ENCODE measurements around the gene NPBWR2.

DNA sequence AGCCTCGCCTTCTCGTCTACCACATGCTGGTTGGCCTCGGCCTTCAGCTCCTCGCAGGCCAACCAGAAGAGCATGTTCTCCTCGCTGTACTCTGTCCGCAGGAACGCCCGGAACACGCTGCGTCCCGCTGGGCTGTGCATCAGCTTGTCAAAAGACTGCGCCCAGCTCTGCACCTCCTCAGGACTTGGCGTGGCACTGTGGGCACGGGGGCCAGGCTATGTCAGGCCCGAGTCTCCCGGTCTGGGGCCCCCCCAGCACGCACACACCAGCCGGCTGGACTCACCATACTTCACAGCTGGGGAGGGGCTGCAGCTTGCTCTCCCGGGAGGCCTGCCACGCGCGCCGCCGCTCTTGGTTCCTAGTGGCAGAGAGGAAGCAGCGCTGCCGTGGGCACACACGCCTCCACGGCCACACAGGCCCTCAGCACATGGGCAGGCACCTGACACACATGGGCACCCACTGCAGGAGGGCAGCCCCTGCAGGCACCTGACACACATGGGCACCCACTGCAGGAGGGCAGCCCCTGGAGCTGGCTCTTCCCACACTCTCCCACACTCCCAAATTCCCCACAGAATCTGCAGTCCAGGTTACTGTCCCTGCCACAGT is 33.1 kb downstream of the NPBWR2 start:
- TF ChIP-seq, protein P1, sequence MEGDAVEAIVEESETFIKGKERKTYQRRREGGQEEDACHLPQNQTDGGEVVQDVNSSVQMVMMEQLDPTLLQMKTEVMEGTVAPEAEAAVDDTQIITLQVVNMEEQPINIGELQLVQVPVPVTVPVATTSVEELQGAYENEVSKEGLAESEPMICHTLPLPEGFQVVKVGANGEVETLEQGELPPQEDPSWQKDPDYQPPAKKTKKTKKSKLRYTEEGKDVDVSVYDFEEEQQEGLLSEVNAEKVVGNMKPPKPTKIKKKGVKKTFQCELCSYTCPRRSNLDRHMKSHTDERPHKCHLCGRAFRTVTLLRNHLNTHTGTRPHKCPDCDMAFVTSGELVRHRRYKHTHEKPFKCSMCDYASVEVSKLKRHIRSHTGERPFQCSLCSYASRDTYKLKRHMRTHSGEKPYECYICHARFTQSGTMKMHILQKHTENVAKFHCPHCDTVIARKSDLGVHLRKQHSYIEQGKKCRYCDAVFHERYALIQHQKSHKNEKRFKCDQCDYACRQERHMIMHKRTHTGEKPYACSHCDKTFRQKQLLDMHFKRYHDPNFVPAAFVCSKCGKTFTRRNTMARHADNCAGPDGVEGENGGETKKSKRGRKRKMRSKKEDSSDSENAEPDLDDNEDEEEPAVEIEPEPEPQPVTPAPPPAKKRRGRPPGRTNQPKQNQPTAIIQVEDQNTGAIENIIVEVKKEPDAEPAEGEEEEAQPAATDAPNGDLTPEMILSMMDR (IDR thresholded peaks at IDR 0.05), result no peak
- TF ChIP-seq EZH2phosphoT487 (IDR thresholded peaks at IDR 0.05) (no peak), EZH2 (IDR thresholded peaks at IDR 0.05) (no peak)
